GM12878 (cell line): ENCODE results near the gene SDC1. TPM values are rescaled to one million over a fixed set of nuclear protein-coding genes. Genes with fewer than 3 reads are reported as not detected.

Experiments
- ATAC-seq: fragments of 200-7000 bp; cut with Tn5 transposase; 3 replicates; pipeline ENCODE4 v1.9.1; 2020; ENCODE audit warnings: mild to moderate bottlenecking, moderate library complexity
- BruUV-seq: library from RNA; stranded (reverse); fragments of 400-500 nt; replicated peaks from 2 replicates; lab custom pipeline; 2021; lab: Mats Ljungman, UMichigan
- CTCF ChIA-PET: fragments of 300-600 bp; sonication (Branson Sonifier 250); formaldehyde crosslinking; extraction: SDS; loops from one replicate; lab custom pipeline; 2021; ENCODE audit warnings: inconsistent platforms; lab: Yijun Ruan, JAX
- POLR2A ChIA-PET: fragments of 350-600 bp; formaldehyde crosslinking; extraction: SDS; loops from one replicate; lab custom pipeline; 2021; ENCODE audit warnings: inconsistent platforms; lab: Charles Lee
- RAD21 ChIA-PET: fragments of 300-600 bp; sonication (Branson Sonifier 250); formaldehyde crosslinking; loops from one replicate; lab custom pipeline; 2023; ENCODE audit warnings: antibody characterized with exemption; ENCODE audit not compliant: unreplicated experiment; lab: Charles Lee
- SMC1A ChIA-PET: fragments of 300-600 bp; sonication (Branson Sonifier 250); formaldehyde crosslinking; loops from one replicate; lab custom pipeline; 2023; ENCODE audit not compliant: unreplicated experiment, uncharacterized antibody; lab: Charles Lee
- DNase-seq: peaks from one replicate; pipeline ENCODE4 v3.0.0-alpha.2; 2011; ENCODE audit warnings: low read depth, low spot score
- FAIRE-seq: peaks from 3 replicates; lab custom pipeline; 2011; peaks lifted over from hg19 to GRCh38; lab: Jason Lieb, UNC
- H2AFZ ChIP-seq: 2 replicates; pipeline ENCODE4 v1.6.0; 2011; ENCODE audit warnings: low read depth, low read length, control low read depth; ENCODE audit not compliant: control insufficient read depth
- H3K27ac ChIP-seq: 2 replicates; pipeline ENCODE4 v1.5.1; 2011; ENCODE audit warnings: control low read depth; ENCODE audit not compliant: control insufficient read depth, insufficient read depth
- H3K27me3 ChIP-seq, 2 experiments: replicated peaks in 1 of 2; 2 replicates each; pipeline versions ENCODE4 v1.6.0 to v1.6.1; 2011; ENCODE audit warnings: low read length in 1 of 2; ENCODE audit not compliant: control insufficient read depth in 2 of 2, insufficient read depth in 2 of 2
- H3K36me3 ChIP-seq, 2 experiments: 2 replicates each; pipeline ENCODE4 v1.5.1; 2011; ENCODE audit warnings: low read length in 1 of 2; ENCODE audit not compliant: control insufficient read depth in 2 of 2, insufficient read depth in 2 of 2
- H3K4me1 ChIP-seq: 2 replicates; pipeline ENCODE4 v1.6.1; 2011; ENCODE audit warnings: mild to moderate bottlenecking, low read length, moderate library complexity, mixed read lengths; ENCODE audit not compliant: control insufficient read depth, insufficient read depth
- H3K4me2 ChIP-seq: 2 replicates; pipeline ENCODE4 v1.6.0; 2011; ENCODE audit warnings: control low read depth; ENCODE audit not compliant: control insufficient read depth, insufficient read depth
- H3K4me3 ChIP-seq: fragments of 200-600 bp; sonication (generic); 2 replicates; pipeline ENCODE4 v1.5.1; 2016
- H3K79me2 ChIP-seq: 2 replicates; pipeline ENCODE4 v1.6.0; 2011; ENCODE audit warnings: low read length; ENCODE audit not compliant: control insufficient read depth, insufficient read depth
- H3K9ac ChIP-seq: 2 replicates; pipeline ENCODE4 v1.8.0; 2011; ENCODE audit warnings: low read length, control low read depth, mixed read lengths; ENCODE audit not compliant: control insufficient read depth, insufficient read depth
- H3K9me3 ChIP-seq: replicated peaks from 3 replicates; pipeline ENCODE4 v1.5.1; 2011; ENCODE audit warnings: mild to moderate bottlenecking, low read length; ENCODE audit not compliant: control insufficient read depth, insufficient read depth
- H4K20me1 ChIP-seq: 2 replicates; pipeline ENCODE4 v1.6.0; 2011; ENCODE audit not compliant: control insufficient read depth, insufficient read depth
- ASH2L ChIP-seq: fragments of 300-600, 200-600 bp; sonication (generic); IDR thresholded peaks from 2 replicates; pipeline ENCODE4 v1.6.1; 2017; ENCODE audit warnings: low read depth, mild to moderate bottlenecking, borderline replicate concordance
- CREB1 ChIP-seq: IDR thresholded peaks from 2 replicates; pipeline ENCODE4 v1.6.1; 2012; ENCODE audit warnings: low read depth, mild to moderate bottlenecking, inconsistent platforms
- E2F4 ChIP-seq: IDR thresholded peaks from 2 replicates; pipeline ENCODE4 v1.6.1; 2012; ENCODE audit warnings: low read depth, low read length, improper control_type of control experiment
- ESRRA ChIP-seq: IDR thresholded peaks from 2 replicates; pipeline ENCODE4 v1.6.1; 2012; ENCODE audit warnings: mild to moderate bottlenecking, low read length, improper control_type of control experiment
- HDAC2 ChIP-seq: fragments of 200-600 bp; sonication (generic); IDR thresholded peaks from 2 replicates; pipeline ENCODE4 v1.6.1; 2017
- MYB ChIP-seq: fragments of 150-350 bp; IDR thresholded peaks from 2 replicates; pipeline ENCODE4 v1.6.1; 2014; ENCODE audit warnings: mild to moderate bottlenecking, low read depth, low read length, borderline replicate concordance
- NBN ChIP-seq: fragments of 450-650 bp; IDR thresholded peaks from 2 replicates; pipeline ENCODE4 v1.6.1; 2016
- POLR2A ChIP-seq: IDR thresholded peaks from 2 replicates; pipeline ENCODE4 v1.6.1; 2011; ENCODE audit warnings: low read depth, mild to moderate bottlenecking, low read length
- SIN3A ChIP-seq: IDR thresholded peaks from 2 replicates; pipeline ENCODE4 v1.6.1; 2012; ENCODE audit warnings: low read depth, low read length, improper control_type of control experiment
- SMARCA5 ChIP-seq: fragments of 450-650 bp; IDR thresholded peaks from 2 replicates; pipeline ENCODE4 v1.6.1; 2017; ENCODE audit warnings: mild to moderate bottlenecking
- SREBF2 ChIP-seq: IDR thresholded peaks from 2 replicates; pipeline ENCODE4 v1.6.1; 2012; ENCODE audit warnings: mild to moderate bottlenecking, low read length
- TCF12 ChIP-seq: IDR thresholded peaks from 2 replicates; pipeline ENCODE4 v1.6.1; 2011; ENCODE audit warnings: low read depth, mild to moderate bottlenecking, low read length
- WGBS: methylation state at CpG from one replicate; pipeline ENCODE4 v1.1.6; 2016; ENCODE audit warnings: low lambda C conversion rate; ENCODE audit not compliant: insufficient replicate concordance, insufficient coverage; ENCODE audit errors: missing lambda C conversion rate; 5-methylcytosine and 5-hydroxymethylcytosine counted together
- in situ Hi-C: fragments of 300-500 bp; cut with MboI; formaldehyde crosslinking; loops from 9 replicates; pipeline ENCODE4 v1.14.3; 2018; ENCODE audit warnings: mixed read lengths
- intact Hi-C: fragments of 100-400 bp; cut with micrococcal nuclease; formaldehyde crosslinking; loops from one replicate; pipeline ENCODE4 v1.14.2; 2022; ENCODE audit not compliant: unreplicated experiment
- polyA plus RNA-seq, 11 experiments: library from polyadenylated mRNA; depleted of rRNA in 4 of 11; unstranded in 6 of 11; stranded (reverse) in 5 of 11; fragments of >200 nt; fragmentation: Nextera tagmentation in 4 of 11; fragmentation: Illumina TruSeq in 1 of 11; extraction: Ambion mirVana in 4 of 11; extraction: Trizol in 1 of 11; gene quantifications; 1 replicate in 1 of 11; 2 replicates in 10 of 11; pipeline versions ENCODE4 v1.2.1 to v1.2.3, GENCODE V29; 2011 to 2016; ENCODE audit warnings: inconsistent platforms in 2 of 11, missing spikeins in 2 of 11, low read depth in 1 of 11
- total RNA-seq, 4 experiments: library from RNA; depleted of rRNA in 3 of 4; stranded (reverse); fragments of >200 nt in 3 of 4; fragmentation: Illumina TruSeq in 1 of 4; extraction: Trizol in 1 of 4; gene quantifications; 2 replicates each; pipeline versions ENCODE4 v1.2.1 to v1.2.3, GENCODE V29; 2013 to 2021
- TF ChIP-seq, protein P1 (sequence below): fragments of 450-650 bp; IDR thresholded peaks from 2 replicates; pipeline ENCODE4 v1.6.1; 2017; ENCODE audit warnings: antibody characterized with exemption, mild to moderate bottlenecking, moderate library complexity
- TF ChIP-seq, protein P2 (sequence below): fragments of 450-650 bp; IDR thresholded peaks from 2 replicates; pipeline ENCODE4 v1.6.1; 2017; ENCODE audit warnings: mild to moderate bottlenecking, moderate library complexity
- TF ChIP-seq, protein P3 (sequence below): fragments of 450-650 bp; IDR thresholded peaks from 2 replicates; pipeline ENCODE4 v1.6.1; 2017; ENCODE audit warnings: borderline replicate concordance

Gene SDC1
- total and polyA plus RNA-seq, 10 of the 15 experiments (the other 5 are each of a cell fraction or from before 2014, with no cell fraction given) = 0.85 to 36.8 (median 23.7) TPM

DNA sequence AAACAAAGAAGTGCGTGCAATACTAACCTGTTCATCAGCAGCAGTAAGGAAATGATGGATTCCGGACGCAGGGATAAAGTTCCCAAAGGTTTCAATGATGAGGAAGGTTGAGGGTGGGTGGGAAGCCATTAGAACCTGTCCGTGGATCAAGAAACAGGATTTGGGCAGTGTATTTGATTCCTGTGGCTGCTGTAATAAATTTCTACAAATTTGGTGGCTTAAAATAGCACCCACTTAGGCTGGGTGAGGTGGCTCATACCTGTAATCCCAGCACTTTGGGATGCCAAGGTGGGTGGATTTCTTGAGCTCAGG, 5.1 kb upstream of the SDC1 start (continued):
- TF ChIP-seq SIN3A = no peak
- no peak for TF ChIP-seq ESRRA
- no peak for TF ChIP-seq POLR2A
- TF ChIP-seq, protein P1, sequence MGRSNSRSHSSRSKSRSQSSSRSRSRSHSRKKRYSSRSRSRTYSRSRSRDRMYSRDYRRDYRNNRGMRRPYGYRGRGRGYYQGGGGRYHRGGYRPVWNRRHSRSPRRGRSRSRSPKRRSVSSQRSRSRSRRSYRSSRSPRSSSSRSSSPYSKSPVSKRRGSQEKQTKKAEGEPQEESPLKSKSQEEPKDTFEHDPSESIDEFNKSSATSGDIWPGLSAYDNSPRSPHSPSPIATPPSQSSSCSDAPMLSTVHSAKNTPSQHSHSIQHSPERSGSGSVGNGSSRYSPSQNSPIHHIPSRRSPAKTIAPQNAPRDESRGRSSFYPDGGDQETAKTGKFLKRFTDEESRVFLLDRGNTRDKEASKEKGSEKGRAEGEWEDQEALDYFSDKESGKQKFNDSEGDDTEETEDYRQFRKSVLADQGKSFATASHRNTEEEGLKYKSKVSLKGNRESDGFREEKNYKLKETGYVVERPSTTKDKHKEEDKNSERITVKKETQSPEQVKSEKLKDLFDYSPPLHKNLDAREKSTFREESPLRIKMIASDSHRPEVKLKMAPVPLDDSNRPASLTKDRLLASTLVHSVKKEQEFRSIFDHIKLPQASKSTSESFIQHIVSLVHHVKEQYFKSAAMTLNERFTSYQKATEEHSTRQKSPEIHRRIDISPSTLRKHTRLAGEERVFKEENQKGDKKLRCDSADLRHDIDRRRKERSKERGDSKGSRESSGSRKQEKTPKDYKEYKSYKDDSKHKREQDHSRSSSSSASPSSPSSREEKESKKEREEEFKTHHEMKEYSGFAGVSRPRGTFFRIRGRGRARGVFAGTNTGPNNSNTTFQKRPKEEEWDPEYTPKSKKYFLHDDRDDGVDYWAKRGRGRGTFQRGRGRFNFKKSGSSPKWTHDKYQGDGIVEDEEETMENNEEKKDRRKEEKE = no peak
- TF ChIP-seq SMARCA5 = no peak
- TF ChIP-seq, all 136 proteins: peak for 0

- no peaks in the 10 kb centered on the region for H3K36me3 ChIP-seq
- no peaks in the 10 kb centered on the region for H4K20me1 ChIP-seq
- H3K4me2 ChIP-seq = no peak overlapping the region
- 26% methylated on average over 8 of the region's 8 CpGs for WGBS
- H3K79me2 ChIP-seq = no peaks in the 10 kb centered on the region
- peaks cover 6% of the 10 kb centered on the region for H3K4me1 ChIP-seq
- H3K27ac ChIP-seq = no peak overlapping the region
- ATAC-seq (no peak), DNase-seq (no peak), FAIRE-seq (no peak)
- H3K9ac ChIP-seq = no peak overlapping the region
- no peaks in the 10 kb centered on the region; a peak in 1 of 4 replicates for H3K27me3 ChIP-seq
- ChIA-PET SMC1A (no interaction called here), RAD21 (no interaction called here), POLR2A (no interaction called here), CTCF (interaction anchor here (0.7 to 1.9 kb wide), 2 partner anchors 94 to 124 kb away, joined by 5 to 6 read pairs; no protein-coding TSS in a partner anchor)
- no TSS peak for BruUV-seq
- TF ChIP-seq SREBF2 (no peak), E2F4 (no peak), POLR2A (no peak), MYB (no peak), NBN (no peak), ASH2L (no peak), HDAC2 (no peak), CREB1 (no peak), TCF12 (no peak)
- TF ChIP-seq, protein P2, sequence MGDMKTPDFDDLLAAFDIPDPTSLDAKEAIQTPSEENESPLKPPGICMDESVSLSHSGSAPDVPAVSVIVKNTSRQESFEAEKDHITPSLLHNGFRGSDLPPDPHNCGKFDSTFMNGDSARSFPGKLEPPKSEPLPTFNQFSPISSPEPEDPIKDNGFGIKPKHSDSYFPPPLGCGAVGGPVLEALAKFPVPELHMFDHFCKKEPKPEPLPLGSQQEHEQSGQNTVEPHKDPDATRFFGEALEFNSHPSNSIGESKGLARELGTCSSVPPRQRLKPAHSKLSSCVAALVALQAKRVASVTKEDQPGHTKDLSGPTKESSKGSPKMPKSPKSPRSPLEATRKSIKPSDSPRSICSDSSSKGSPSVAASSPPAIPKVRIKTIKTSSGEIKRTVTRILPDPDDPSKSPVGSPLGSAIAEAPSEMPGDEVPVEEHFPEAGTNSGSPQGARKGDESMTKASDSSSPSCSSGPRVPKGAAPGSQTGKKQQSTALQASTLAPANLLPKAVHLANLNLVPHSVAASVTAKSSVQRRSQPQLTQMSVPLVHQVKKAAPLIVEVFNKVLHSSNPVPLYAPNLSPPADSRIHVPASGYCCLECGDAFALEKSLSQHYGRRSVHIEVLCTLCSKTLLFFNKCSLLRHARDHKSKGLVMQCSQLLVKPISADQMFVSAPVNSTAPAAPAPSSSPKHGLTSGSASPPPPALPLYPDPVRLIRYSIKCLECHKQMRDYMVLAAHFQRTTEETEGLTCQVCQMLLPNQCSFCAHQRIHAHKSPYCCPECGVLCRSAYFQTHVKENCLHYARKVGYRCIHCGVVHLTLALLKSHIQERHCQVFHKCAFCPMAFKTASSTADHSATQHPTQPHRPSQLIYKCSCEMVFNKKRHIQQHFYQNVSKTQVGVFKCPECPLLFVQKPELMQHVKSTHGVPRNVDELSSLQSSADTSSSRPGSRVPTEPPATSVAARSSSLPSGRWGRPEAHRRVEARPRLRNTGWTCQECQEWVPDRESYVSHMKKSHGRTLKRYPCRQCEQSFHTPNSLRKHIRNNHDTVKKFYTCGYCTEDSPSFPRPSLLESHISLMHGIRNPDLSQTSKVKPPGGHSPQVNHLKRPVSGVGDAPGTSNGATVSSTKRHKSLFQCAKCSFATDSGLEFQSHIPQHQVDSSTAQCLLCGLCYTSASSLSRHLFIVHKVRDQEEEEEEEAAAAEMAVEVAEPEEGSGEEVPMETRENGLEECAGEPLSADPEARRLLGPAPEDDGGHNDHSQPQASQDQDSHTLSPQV = no peak
- TF ChIP-seq, protein P3, sequence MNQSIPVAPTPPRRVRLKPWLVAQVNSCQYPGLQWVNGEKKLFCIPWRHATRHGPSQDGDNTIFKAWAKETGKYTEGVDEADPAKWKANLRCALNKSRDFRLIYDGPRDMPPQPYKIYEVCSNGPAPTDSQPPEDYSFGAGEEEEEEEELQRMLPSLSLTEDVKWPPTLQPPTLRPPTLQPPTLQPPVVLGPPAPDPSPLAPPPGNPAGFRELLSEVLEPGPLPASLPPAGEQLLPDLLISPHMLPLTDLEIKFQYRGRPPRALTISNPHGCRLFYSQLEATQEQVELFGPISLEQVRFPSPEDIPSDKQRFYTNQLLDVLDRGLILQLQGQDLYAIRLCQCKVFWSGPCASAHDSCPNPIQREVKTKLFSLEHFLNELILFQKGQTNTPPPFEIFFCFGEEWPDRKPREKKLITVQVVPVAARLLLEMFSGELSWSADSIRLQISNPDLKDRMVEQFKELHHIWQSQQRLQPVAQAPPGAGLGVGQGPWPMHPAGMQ = no peak
- intact Hi-C loops = no loop called here
- H3K4me3 ChIP-seq = no peak overlapping the region
- no peaks in the 10 kb centered on the region for H3K9me3 ChIP-seq
- H2AFZ ChIP-seq = no peak overlapping the region
- in situ Hi-C loops = no loop called here
Observed at GRCh38 chr2:20229322-20230113, 4.6 kb upstream of the SDC1 start.
